Suprapubic skin (tissue), 4 donors: ENCODE data around the gene CDHR3.

Source experiments
- POLR2A ChIP-seq, 2 donors: fragments of 450-650 bp; IDR thresholded peaks; one replicate each; pipeline ENCODE4 v1.6.1; 2017; ENCODE audit warnings: antibody characterized with exemption in 2 of 2, mild to moderate bottlenecking in 2 of 2, moderate library complexity in 2 of 2
- POLR2AphosphoS5 ChIP-seq, 3 donors: sonication (generic); formaldehyde crosslinking; IDR thresholded peaks; one replicate each; pipeline ENCODE4 v1.6.1; 2017; ENCODE audit warnings: antibody characterized with exemption in 3 of 3
- TF ChIP-seq, protein P1 (sequence below), 2 donors: fragments of 200-600 bp in 1 of 2; fragments of 450-650 bp in 1 of 2; sonication (generic) in 1 of 2; IDR thresholded peaks; one replicate each; pipeline ENCODE4 v1.5.1; 2016 to 2019; ENCODE audit warnings: antibody characterized with exemption in 2 of 2, mild to moderate bottlenecking in 1 of 2, moderate library complexity in 1 of 2

GRCh38 chr7:106001886-106002285, 38.8 kb downstream of the CDHR3 start:
- TF ChIP-seq, protein P1, sequence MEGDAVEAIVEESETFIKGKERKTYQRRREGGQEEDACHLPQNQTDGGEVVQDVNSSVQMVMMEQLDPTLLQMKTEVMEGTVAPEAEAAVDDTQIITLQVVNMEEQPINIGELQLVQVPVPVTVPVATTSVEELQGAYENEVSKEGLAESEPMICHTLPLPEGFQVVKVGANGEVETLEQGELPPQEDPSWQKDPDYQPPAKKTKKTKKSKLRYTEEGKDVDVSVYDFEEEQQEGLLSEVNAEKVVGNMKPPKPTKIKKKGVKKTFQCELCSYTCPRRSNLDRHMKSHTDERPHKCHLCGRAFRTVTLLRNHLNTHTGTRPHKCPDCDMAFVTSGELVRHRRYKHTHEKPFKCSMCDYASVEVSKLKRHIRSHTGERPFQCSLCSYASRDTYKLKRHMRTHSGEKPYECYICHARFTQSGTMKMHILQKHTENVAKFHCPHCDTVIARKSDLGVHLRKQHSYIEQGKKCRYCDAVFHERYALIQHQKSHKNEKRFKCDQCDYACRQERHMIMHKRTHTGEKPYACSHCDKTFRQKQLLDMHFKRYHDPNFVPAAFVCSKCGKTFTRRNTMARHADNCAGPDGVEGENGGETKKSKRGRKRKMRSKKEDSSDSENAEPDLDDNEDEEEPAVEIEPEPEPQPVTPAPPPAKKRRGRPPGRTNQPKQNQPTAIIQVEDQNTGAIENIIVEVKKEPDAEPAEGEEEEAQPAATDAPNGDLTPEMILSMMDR (IDR thresholded peaks at IDR 0.05): no peak
- no peak for TF ChIP-seq POLR2A (IDR thresholded peaks at IDR 0.05)
- TF ChIP-seq POLR2AphosphoS5 (IDR thresholded peaks at IDR 0.05): no peak
